Hepatocyte (in vitro differentiated cells): ENCODE results near the gene ASNSD1. TPM values are rescaled to one million over a fixed set of nuclear protein-coding genes. Genes with fewer than 3 reads are reported as not detected.

Experiments used
- DNase-seq: peaks from one replicate; pipeline ENCODE4 v3.0.0-alpha.2; 2016; ENCODE audit warnings: low spot score
- H2AFZ ChIP-seq: fragments of 200-600 bp; sonication (generic); 2 replicates; pipeline ENCODE4 v1.6.0; 2016; ENCODE audit warnings: antibody characterized with exemption, mild to moderate bottlenecking
- H3K27ac ChIP-seq: fragments of 200-600 bp; sonication (generic); 2 replicates; pipeline ENCODE4 v1.5.1; 2016; ENCODE audit warnings: mild to moderate bottlenecking
- H3K27me3 ChIP-seq: fragments of 200-600 bp; sonication (generic); 2 replicates; pipeline ENCODE4 v1.6.1; 2016
- H3K36me3 ChIP-seq: fragments of 200-600 bp; sonication (generic); replicated peaks from 2 replicates; pipeline ENCODE4 v1.5.1; 2016; ENCODE audit warnings: low read depth; ENCODE audit not compliant: insufficient read depth
- H3K4me1 ChIP-seq: fragments of 200-600 bp; sonication (generic); 2 replicates; pipeline ENCODE4 v1.5.1; 2016; ENCODE audit warnings: mild to moderate bottlenecking, moderate library complexity; ENCODE audit not compliant: insufficient read depth
- H3K4me2 ChIP-seq: fragments of 200-600 bp; sonication (generic); 2 replicates; pipeline ENCODE4 v1.6.0; 2016
- H3K4me3 ChIP-seq: fragments of 200-600 bp; sonication (generic); 2 replicates; pipeline ENCODE4 v1.5.1; 2016; ENCODE audit warnings: mild to moderate bottlenecking
- H3K79me2 ChIP-seq: fragments of 200-600 bp; sonication (generic); 2 replicates; pipeline ENCODE4 v1.6.0; 2017; ENCODE audit warnings: mild to moderate bottlenecking
- H3K9me2 ChIP-seq: fragments of 200-600 bp; sonication (generic); replicated peaks from 2 replicates; pipeline ENCODE4 v1.6.0; 2017; ENCODE audit warnings: mild to moderate bottlenecking; ENCODE audit not compliant: insufficient read depth
- H3K9me3 ChIP-seq: fragments of 200-600 bp; sonication (generic); 2 replicates; pipeline ENCODE4 v1.5.1; 2016; ENCODE audit warnings: low read depth, mild to moderate bottlenecking
- H4K20me1 ChIP-seq: fragments of 200-600 bp; sonication (generic); 2 replicates; pipeline ENCODE4 v1.6.0; 2016; ENCODE audit warnings: mild to moderate bottlenecking; ENCODE audit not compliant: insufficient read depth, poor library complexity, severe bottlenecking
- EZH2 ChIP-seq: fragments of 200-600 bp; sonication (generic); IDR thresholded peaks from 2 replicates; pipeline ENCODE4 v1.6.1; 2016; ENCODE audit warnings: antibody characterized with exemption, mild to moderate bottlenecking, borderline replicate concordance
- EZH2phosphoT487 ChIP-seq: fragments of 200-600 bp; sonication (generic); IDR thresholded peaks from one replicate; pipeline ENCODE4 v1.6.1; 2018; ENCODE audit warnings: antibody characterized with exemption, mild to moderate bottlenecking, low read depth, moderate library complexity; ENCODE audit not compliant: unreplicated experiment, severe bottlenecking
- WGBS: methylation state at CpG from one replicate; pipeline ENCODE4 v1.1.6; 2016; ENCODE audit warnings: low lambda C conversion rate; ENCODE audit errors: missing lambda C conversion rate; 5-methylcytosine and 5-hydroxymethylcytosine counted together
- polyA plus RNA-seq: library from polyadenylated mRNA; unstranded; fragments of >200 nt; fragmentation: Nextera tagmentation; extraction: Ambion mirVana; gene quantifications from 2 replicates; pipeline ENCODE4 v1.2.1, GENCODE V29; 2016
- total RNA-seq: library from RNA; depleted of rRNA; stranded (reverse); fragments of >200 nt; gene quantifications from 2 replicates; pipeline ENCODE4 v1.2.3, GENCODE V29; 2014
- TF ChIP-seq, protein P1 (sequence below): fragments of 200-600 bp; sonication (generic); IDR thresholded peaks from 2 replicates; pipeline ENCODE4 v1.5.1; 2016; ENCODE audit warnings: antibody characterized with exemption, mild to moderate bottlenecking; ENCODE audit not compliant: poor library complexity

Gene ASNSD1
- total and polyA plus RNA-seq, 2 experiments from 2014 or later: 41.0 to 66.9 TPM

DNA sequence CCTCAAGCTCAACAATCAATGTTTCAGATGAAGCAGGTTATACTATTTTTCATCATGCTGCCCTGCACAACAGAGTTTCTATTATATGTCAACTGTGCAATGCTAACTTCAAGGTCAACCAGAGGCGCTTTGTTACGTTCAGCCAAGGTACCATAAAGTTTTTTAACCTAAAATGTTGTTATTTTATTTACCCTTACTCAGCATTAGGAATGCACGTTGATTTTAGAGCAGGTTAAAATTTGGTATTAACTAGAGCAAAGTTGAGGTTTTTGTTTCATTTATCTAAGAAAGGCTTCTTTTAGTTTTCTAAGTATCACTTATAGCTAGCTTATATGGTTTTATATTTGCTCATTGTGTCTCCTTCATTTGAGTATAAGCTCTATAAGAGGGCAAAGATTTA is 35.0 kb downstream of the ASNSD1 start:
- H3K27ac ChIP-seq: no peak overlapping the region
- DNase-seq: no peak

DNA sequence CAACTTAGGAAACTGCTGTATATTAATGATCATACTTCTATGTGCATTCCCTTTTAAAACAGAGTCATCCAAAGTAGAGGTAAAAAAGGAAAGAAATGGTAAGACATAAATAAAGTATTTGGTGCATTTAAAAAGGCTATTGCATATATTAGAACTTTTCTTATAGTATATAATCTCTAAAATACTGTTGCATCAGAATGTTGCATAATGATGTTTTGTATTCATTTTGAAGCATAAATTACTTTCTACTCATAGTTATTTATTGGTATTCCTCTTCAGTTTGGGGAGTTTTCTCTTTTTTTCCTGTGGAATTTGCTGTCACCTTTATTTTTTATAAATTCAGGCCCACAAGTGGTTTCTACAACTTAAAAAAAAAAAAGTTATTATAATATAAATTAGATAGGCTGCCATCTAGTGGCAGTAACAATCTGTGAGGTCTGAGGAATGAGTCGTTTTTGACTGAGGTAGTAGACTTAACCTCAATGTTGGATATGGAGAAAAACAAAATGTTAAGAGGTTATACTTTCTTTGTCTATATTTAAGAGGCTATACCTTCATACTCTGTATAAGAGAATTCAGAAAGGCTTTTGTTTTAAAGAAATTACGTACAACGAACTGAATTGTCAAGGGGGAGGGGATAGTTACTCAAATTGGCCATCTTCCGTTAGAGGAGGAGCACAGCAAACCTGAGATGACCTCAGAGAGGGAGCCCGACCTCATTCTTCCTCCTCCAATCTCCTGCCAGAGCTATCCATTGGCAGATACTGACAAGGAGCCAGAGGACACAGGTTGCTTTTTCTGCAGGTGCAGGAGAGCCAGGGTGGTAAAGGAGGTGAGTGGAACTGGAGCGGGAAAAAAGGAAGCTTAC is 37.0 kb downstream of the ASNSD1 start:
- H3K36me3 ChIP-seq: no peaks in the 10 kb centered on the region
- H3K9me2 ChIP-seq: no peaks in the 10 kb centered on the region
- WGBS: 34% methylated on average over 6 of the region's 6 CpGs
- no peak overlapping the region for H3K4me2 ChIP-seq
- no peaks in the 10 kb centered on the region for H3K4me1 ChIP-seq
- H3K9me3 ChIP-seq: no peaks in the 10 kb centered on the region
- DNase-seq: peak; percentile 70
- H2AFZ ChIP-seq: no peak overlapping the region
- no peaks in the 10 kb centered on the region for H4K20me1 ChIP-seq
- no peak overlapping the region for H3K27ac ChIP-seq
- no peaks in the 10 kb centered on the region for H3K79me2 ChIP-seq
- no peaks in the 10 kb centered on the region for H3K27me3 ChIP-seq
- TF ChIP-seq, protein P1, sequence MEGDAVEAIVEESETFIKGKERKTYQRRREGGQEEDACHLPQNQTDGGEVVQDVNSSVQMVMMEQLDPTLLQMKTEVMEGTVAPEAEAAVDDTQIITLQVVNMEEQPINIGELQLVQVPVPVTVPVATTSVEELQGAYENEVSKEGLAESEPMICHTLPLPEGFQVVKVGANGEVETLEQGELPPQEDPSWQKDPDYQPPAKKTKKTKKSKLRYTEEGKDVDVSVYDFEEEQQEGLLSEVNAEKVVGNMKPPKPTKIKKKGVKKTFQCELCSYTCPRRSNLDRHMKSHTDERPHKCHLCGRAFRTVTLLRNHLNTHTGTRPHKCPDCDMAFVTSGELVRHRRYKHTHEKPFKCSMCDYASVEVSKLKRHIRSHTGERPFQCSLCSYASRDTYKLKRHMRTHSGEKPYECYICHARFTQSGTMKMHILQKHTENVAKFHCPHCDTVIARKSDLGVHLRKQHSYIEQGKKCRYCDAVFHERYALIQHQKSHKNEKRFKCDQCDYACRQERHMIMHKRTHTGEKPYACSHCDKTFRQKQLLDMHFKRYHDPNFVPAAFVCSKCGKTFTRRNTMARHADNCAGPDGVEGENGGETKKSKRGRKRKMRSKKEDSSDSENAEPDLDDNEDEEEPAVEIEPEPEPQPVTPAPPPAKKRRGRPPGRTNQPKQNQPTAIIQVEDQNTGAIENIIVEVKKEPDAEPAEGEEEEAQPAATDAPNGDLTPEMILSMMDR: peak; percentile 78
- TF ChIP-seq EZH2: no peak
- no peak overlapping the region for H3K4me3 ChIP-seq

More for the DNA sequence above, 35.0 kb downstream of the ASNSD1 start:
- no peaks in the 10 kb centered on the region for H3K9me3 ChIP-seq
- H3K9me2 ChIP-seq: no peaks in the 10 kb centered on the region
- H3K79me2 ChIP-seq: no peaks in the 10 kb centered on the region
- TF ChIP-seq EZH2phosphoT487: no peak
- no peak for TF ChIP-seq EZH2
- no peak overlapping the region for H3K4me2 ChIP-seq
- WGBS: 93% methylated on average over 3 of the region's 3 CpGs
- H3K4me1 ChIP-seq: no peaks in the 10 kb centered on the region
- no peaks in the 10 kb centered on the region for H3K36me3 ChIP-seq
- H2AFZ ChIP-seq: no peak overlapping the region
- H3K27me3 ChIP-seq: no peaks in the 10 kb centered on the region
- no peaks in the 10 kb centered on the region for H4K20me1 ChIP-seq
- H3K4me3 ChIP-seq: no peak overlapping the region

DNA sequence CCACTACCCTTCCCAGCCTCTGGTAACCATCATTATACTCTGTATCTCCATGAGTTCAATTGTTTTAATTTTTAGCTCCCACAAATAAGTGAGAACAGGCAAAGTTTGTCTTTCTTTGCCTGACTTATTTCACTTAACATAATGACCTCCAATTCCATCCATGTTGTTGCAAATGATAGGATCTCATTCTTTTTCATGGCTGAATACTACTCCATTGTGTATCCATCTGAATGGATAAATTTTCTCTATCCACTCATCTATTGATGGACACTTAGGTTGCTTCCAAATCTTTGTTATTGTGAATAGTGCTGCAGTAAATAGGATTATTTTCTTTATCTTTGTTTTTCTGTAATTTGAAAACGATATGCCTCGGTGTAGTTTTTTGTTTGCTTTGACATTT is 39.4 kb downstream of the ASNSD1 start:
- 50% methylated on average over 2 of the region's 2 CpGs for WGBS
- no peak for DNase-seq
- H3K9me2 ChIP-seq: no peaks in the 10 kb centered on the region
- H3K27me3 ChIP-seq: no peaks in the 10 kb centered on the region
- no peak overlapping the region for H3K4me2 ChIP-seq
- TF ChIP-seq EZH2phosphoT487: no peak
- TF ChIP-seq, protein P1: no peak
- no peak for TF ChIP-seq EZH2
- H3K4me1 ChIP-seq: no peaks in the 10 kb centered on the region
- H3K36me3 ChIP-seq: no peaks in the 10 kb centered on the region
- H3K79me2 ChIP-seq: no peaks in the 10 kb centered on the region
- no peak overlapping the region for H3K27ac ChIP-seq
- no peaks in the 10 kb centered on the region for H4K20me1 ChIP-seq
- no peak overlapping the region for H2AFZ ChIP-seq
- no peak overlapping the region for H3K4me3 ChIP-seq
- H3K9me3 ChIP-seq: no peaks in the 10 kb centered on the region

DNA sequence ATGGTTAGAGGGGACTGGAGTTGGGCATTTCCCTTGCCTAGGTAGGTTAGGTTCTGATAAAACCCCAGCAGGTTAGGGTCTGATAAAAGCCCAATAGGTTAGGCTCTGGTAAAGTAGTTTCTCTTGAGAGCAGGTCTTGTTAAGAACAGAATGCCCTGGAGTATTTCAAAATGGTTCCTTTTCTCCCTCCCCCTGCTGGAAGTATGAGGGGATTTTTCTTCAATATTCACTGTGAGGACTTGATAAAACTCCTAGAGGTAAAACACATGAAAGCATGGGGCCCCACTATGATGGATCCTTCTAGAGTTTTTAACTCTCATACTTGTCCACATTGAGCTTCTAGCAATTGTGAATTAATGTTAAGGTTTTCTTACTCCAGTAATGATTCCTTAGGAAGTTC is 40.8 kb downstream of the ASNSD1 start:
- H4K20me1 ChIP-seq: no peaks in the 10 kb centered on the region
- no peaks in the 10 kb centered on the region for H3K27me3 ChIP-seq
- no peak overlapping the region for H3K4me3 ChIP-seq
- H3K79me2 ChIP-seq: no peaks in the 10 kb centered on the region
- DNase-seq: no peak
- H3K9me2 ChIP-seq: no peaks in the 10 kb centered on the region
- no peak overlapping the region for H3K4me2 ChIP-seq
- no peak for TF ChIP-seq EZH2
- TF ChIP-seq, protein P1: no peak
- TF ChIP-seq EZH2phosphoT487: no peak
- no peaks in the 10 kb centered on the region for H3K9me3 ChIP-seq
- H3K27ac ChIP-seq: no peak overlapping the region
- H3K4me1 ChIP-seq: no peaks in the 10 kb centered on the region
- H2AFZ ChIP-seq: no peak overlapping the region
- H3K36me3 ChIP-seq: no peaks in the 10 kb centered on the region
